ENCODE results near the gene TMEM240. TPM values are rescaled to one million over a fixed set of nuclear protein-coding genes. Genes with fewer than 3 reads are reported as not detected.

Gene TMEM240
- total and polyA plus RNA-seq, 12 donors: 0.95 to 12.4 (median 4.4) TPM; not detected in 1

DNA sequence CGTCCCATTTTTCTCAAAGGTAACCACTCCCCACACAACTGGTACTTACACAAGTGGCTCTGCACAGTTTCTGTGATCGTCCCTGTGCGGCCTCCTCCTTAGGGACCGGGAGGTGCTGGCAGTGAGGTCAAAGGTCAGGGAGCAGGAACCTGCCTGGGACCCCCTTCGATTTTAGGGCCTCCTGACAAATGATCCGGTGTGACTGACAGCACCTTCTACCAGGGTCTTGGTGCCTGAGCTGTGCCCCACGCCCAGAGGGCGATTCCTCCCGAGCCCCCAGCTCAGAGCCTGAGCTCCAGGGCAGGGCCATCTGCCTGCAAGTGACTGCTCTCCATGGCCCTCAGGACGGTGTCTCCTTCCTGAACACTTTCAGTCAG is 11.8 kb upstream of the TMEM240 start:
- Histone ChIP-seq H3K27ac (peak overlapping the region in 1 of 5 donors; percentile 16), H3K27me3 (no peaks in the 10 kb centered on the region), H3K9me3 (replicated peaks in 1 of 3) (no peaks in the 10 kb centered on the region), H3K4me1 (replicated peaks in 1 of 2) (peaks cover 0 to 14% of the 10 kb centered on the region in 2 donors), H3K36me3 (replicated peaks in 1 of 2) (no peaks in the 10 kb centered on the region), H3K4me3 (no peak overlapping the region)
- TF ChIP-seq, protein P1, sequence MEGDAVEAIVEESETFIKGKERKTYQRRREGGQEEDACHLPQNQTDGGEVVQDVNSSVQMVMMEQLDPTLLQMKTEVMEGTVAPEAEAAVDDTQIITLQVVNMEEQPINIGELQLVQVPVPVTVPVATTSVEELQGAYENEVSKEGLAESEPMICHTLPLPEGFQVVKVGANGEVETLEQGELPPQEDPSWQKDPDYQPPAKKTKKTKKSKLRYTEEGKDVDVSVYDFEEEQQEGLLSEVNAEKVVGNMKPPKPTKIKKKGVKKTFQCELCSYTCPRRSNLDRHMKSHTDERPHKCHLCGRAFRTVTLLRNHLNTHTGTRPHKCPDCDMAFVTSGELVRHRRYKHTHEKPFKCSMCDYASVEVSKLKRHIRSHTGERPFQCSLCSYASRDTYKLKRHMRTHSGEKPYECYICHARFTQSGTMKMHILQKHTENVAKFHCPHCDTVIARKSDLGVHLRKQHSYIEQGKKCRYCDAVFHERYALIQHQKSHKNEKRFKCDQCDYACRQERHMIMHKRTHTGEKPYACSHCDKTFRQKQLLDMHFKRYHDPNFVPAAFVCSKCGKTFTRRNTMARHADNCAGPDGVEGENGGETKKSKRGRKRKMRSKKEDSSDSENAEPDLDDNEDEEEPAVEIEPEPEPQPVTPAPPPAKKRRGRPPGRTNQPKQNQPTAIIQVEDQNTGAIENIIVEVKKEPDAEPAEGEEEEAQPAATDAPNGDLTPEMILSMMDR (IDR thresholded peaks at IDR 0.05): no peak
- no peak for TF ChIP-seq POLR2A (IDR thresholded peaks at IDR 0.05)
- WGBS, 4 donors: 73 to 100% (median 82%) methylated on average over 3 to 10 of the region's 10 CpGs
- intact Hi-C loops (cut with DNase I): no loop called here
- no peak for DNase-seq

DNA sequence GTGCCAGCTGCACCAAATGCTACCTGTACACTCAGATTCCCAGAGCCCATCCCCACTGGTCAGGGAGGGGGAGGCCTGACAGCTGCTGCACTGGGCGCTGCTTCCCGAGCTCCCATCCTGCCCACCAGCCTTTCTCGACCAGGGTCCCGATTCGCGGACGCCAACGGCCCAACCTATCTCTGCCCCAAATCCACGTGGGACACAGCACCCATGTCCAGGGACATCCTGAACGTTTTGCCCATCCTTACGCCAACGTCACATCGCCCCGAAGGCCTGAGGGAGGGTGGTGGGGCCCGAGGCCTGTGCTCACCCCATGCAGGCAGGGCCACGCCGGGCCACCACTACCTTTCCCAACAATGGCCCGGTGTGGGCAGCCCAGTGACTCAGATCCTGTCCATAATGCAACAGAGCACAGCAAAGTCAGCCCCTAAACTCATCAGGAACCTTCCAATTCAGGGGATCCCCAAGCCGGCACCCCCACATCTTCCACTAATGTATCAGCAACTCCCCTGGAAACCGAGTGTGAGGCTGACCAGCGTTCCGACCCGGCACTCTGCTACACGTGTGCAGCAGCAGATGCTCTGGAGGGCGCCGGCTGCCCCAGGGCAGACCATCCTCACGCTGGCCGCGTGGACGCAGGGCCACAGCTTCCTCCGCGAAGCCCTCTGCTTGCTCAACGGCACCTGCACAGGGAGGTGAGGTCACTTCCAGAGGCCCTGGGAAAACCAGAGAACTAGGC is 11.3 kb upstream of the TMEM240 start:
- Histone ChIP-seq H3K27ac (peak overlapping the region in 1 of 5 donors; percentile 3), H3K36me3 (replicated peaks in 1 of 2) (no peaks in the 10 kb centered on the region), H3K4me3 (no peak overlapping the region), H3K27me3 (no peaks in the 10 kb centered on the region), H3K9me3 (replicated peaks in 1 of 3) (no peaks in the 10 kb centered on the region), H3K4me1 (replicated peaks in 1 of 2) (peaks cover 0 to 14% of the 10 kb centered on the region in 2 donors)
- intact Hi-C loops (cut with DNase I): no loop called here
- TF ChIP-seq POLR2A (IDR thresholded peaks at IDR 0.05): no peak
- TF ChIP-seq, protein P1 (IDR thresholded peaks at IDR 0.05): no peak
- no peak for DNase-seq
- 86 to 90% (median 88%) methylated on average over 14 to 33 of the region's 33 CpGs for WGBS, 4 donors

DNA sequence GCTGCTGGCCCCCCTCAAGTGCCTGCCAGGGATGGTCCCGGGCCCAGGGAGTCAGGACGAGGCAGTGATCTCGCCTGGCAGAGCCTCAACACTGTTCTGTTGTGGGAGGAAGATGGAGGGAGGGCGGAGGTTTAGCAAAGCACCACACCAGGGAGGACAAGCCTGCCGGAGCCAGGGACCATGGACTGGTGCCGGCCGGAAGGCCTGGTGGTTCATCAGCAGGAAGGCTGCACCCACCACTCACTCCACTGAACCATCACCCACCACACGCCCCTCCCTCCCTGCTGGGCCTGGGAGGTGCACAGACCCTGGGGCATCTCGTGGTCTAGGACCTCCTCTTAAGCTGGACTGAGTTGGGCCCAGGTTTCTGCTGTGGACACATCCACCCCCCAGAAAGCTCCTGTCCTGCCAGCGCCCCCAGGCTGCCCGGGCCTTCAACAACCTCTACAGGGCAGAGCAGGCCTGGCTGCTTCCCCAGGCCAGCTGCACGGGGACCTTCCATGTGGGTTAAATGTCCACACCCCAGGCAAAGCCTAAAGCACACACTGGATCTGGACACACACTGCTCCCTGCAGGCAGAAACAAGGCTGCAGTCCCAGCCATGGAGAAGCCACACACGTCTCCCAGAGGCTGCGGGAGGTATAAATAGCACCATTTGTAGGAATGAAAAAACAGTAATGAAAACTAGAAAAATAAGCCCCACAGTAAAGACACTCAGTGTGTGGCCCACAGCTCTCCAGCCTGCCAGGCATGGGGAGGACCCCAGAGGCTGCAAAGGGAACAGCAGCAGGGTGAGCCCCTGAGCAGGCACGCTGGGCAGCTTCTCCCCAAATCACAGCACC is 10.4 kb upstream of the TMEM240 start:
- peak overlapping the region in 1 of 5 donors; percentile 50 for H3K27ac ChIP-seq
- WGBS, 4 donors: 60 to 65% (median 64%) methylated on average over 10 to 15 of the region's 15 CpGs
- intact Hi-C loops (cut with DNase I): no loop called here

DNA sequence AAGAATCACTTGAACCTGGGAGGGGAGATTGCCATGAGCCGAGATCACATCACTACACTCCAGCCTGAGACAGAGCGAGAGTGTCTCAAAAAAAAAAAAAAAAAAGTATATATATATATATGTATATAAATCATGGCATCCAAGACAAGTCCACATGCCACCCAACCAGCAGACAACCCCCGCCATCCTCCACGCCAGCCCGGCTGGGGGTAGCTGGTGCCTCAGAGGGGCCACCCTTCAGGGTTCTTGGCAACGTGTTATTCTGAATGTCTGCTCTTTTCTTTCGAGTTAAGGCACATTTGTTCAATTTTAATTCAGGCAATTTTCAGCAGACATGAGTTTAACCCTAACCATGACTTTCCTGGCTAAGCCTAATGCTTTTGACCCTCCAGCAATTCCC is 9.7 kb upstream of the TMEM240 start:
- no peak overlapping the region for H3K4me3 ChIP-seq
- H3K9me3 ChIP-seq (replicated peaks in 1 of 3): no peaks in the 10 kb centered on the region
- intact Hi-C loops (cut with DNase I): no loop called here
- H3K4me1 ChIP-seq (replicated peaks in 1 of 2): peaks cover 0 to 9% of the 10 kb centered on the region in 2 donors
- DNase-seq: no peak
- peak overlapping the region in 1 of 5 donors; percentile 50 for H3K27ac ChIP-seq
- no peak for TF ChIP-seq POLR2A (IDR thresholded peaks at IDR 0.05)
- TF ChIP-seq, protein P1 (IDR thresholded peaks at IDR 0.05): no peak
- H3K27me3 ChIP-seq: no peaks in the 10 kb centered on the region
- no peaks in the 10 kb centered on the region for H3K36me3 ChIP-seq (replicated peaks in 1 of 2)
- 74 to 84% (median 82%) methylated on average over 7 of the region's 7 CpGs for WGBS, 4 donors

More for the DNA sequence above, 10.4 kb upstream of the TMEM240 start:
- peaks cover 0 to 14% of the 10 kb centered on the region in 2 donors for H3K4me1 ChIP-seq (replicated peaks in 1 of 2)
- DNase-seq: peak in 1 of 7 donors; percentile 56
- no peaks in the 10 kb centered on the region for H3K27me3 ChIP-seq
- H3K4me3 ChIP-seq: no peak overlapping the region
- TF ChIP-seq, protein P1 (IDR thresholded peaks at IDR 0.05): peak in 5 of 6 experiments; percentile 19 to 43 (median 37)
- no peak for TF ChIP-seq POLR2A (IDR thresholded peaks at IDR 0.05)
- no peaks in the 10 kb centered on the region for H3K9me3 ChIP-seq (replicated peaks in 1 of 3)
- no peaks in the 10 kb centered on the region for H3K36me3 ChIP-seq (replicated peaks in 1 of 2)

Data from adrenal gland (tissue), 12 donors.